GM12878 (cell line): Measurements from ENCODE around the gene NR1H4. TPM values are rescaled to one million over a fixed set of nuclear protein-coding genes. Genes with fewer than 3 reads are reported as not detected.

Experiments used
- ATAC-seq: fragments of 200-7000 bp; cut with Tn5 transposase; 3 replicates; pipeline ENCODE4 v1.9.1; 2020; ENCODE audit warnings: mild to moderate bottlenecking, moderate library complexity
- BruUV-seq: library from RNA; stranded (reverse); fragments of 400-500 nt; replicated peaks from 2 replicates; lab custom pipeline; 2021; lab: Mats Ljungman, UMichigan
- CTCF ChIA-PET: fragments of 300-600 bp; sonication (Branson Sonifier 250); formaldehyde crosslinking; extraction: SDS; loops from one replicate; lab custom pipeline; 2021; ENCODE audit warnings: inconsistent platforms; lab: Yijun Ruan, JAX
- POLR2A ChIA-PET: fragments of 350-600 bp; formaldehyde crosslinking; extraction: SDS; loops from one replicate; lab custom pipeline; 2021; ENCODE audit warnings: inconsistent platforms; lab: Charles Lee
- RAD21 ChIA-PET: fragments of 300-600 bp; sonication (Branson Sonifier 250); formaldehyde crosslinking; loops from one replicate; lab custom pipeline; 2023; ENCODE audit warnings: antibody characterized with exemption; ENCODE audit not compliant: unreplicated experiment; lab: Charles Lee
- SMC1A ChIA-PET: fragments of 300-600 bp; sonication (Branson Sonifier 250); formaldehyde crosslinking; loops from one replicate; lab custom pipeline; 2023; ENCODE audit not compliant: unreplicated experiment, uncharacterized antibody; lab: Charles Lee
- DNase-seq: peaks from one replicate; pipeline ENCODE4 v3.0.0-alpha.2; 2011; ENCODE audit warnings: low read depth, low spot score
- FAIRE-seq: peaks from 3 replicates; lab custom pipeline; 2011; peaks lifted over from hg19 to GRCh38; lab: Jason Lieb, UNC
- H2AFZ ChIP-seq: 2 replicates; pipeline ENCODE4 v1.6.0; 2011; ENCODE audit warnings: low read depth, low read length, control low read depth; ENCODE audit not compliant: control insufficient read depth
- H3K27ac ChIP-seq: 2 replicates; pipeline ENCODE4 v1.5.1; 2011; ENCODE audit warnings: control low read depth; ENCODE audit not compliant: control insufficient read depth, insufficient read depth
- H3K27me3 ChIP-seq, 2 experiments: replicated peaks in 1 of 2; 2 replicates each; pipeline versions ENCODE4 v1.6.0 to v1.6.1; 2011; ENCODE audit warnings: low read length in 1 of 2; ENCODE audit not compliant: control insufficient read depth in 2 of 2, insufficient read depth in 2 of 2
- H3K36me3 ChIP-seq, 2 experiments: 2 replicates each; pipeline ENCODE4 v1.5.1; 2011; ENCODE audit warnings: low read length in 1 of 2; ENCODE audit not compliant: control insufficient read depth in 2 of 2, insufficient read depth in 2 of 2
- H3K4me1 ChIP-seq: 2 replicates; pipeline ENCODE4 v1.6.1; 2011; ENCODE audit warnings: mild to moderate bottlenecking, low read length, moderate library complexity, mixed read lengths; ENCODE audit not compliant: control insufficient read depth, insufficient read depth
- H3K4me2 ChIP-seq: 2 replicates; pipeline ENCODE4 v1.6.0; 2011; ENCODE audit warnings: control low read depth; ENCODE audit not compliant: control insufficient read depth, insufficient read depth
- H3K4me3 ChIP-seq: fragments of 200-600 bp; sonication (generic); 2 replicates; pipeline ENCODE4 v1.5.1; 2016
- H3K79me2 ChIP-seq: 2 replicates; pipeline ENCODE4 v1.6.0; 2011; ENCODE audit warnings: low read length; ENCODE audit not compliant: control insufficient read depth, insufficient read depth
- H3K9ac ChIP-seq: 2 replicates; pipeline ENCODE4 v1.8.0; 2011; ENCODE audit warnings: low read length, control low read depth, mixed read lengths; ENCODE audit not compliant: control insufficient read depth, insufficient read depth
- H3K9me3 ChIP-seq: replicated peaks from 3 replicates; pipeline ENCODE4 v1.5.1; 2011; ENCODE audit warnings: mild to moderate bottlenecking, low read length; ENCODE audit not compliant: control insufficient read depth, insufficient read depth
- H4K20me1 ChIP-seq: 2 replicates; pipeline ENCODE4 v1.6.0; 2011; ENCODE audit not compliant: control insufficient read depth, insufficient read depth
- BCL3 ChIP-seq: IDR thresholded peaks from 2 replicates; pipeline ENCODE4 v1.6.1; 2011; ENCODE audit warnings: borderline replicate concordance, low read depth, mild to moderate bottlenecking, moderate library complexity, low read length; ENCODE audit not compliant: insufficient read depth, poor library complexity, severe bottlenecking
- EED ChIP-seq: sonication (generic); IDR thresholded peaks from 2 replicates; pipeline ENCODE4 v1.6.1; 2016; ENCODE audit warnings: antibody characterized with exemption, low read depth
- IKZF1 ChIP-seq: fragments of 450-650 bp; conservative IDR thresholded peaks from 2 replicates; pipeline ENCODE4 v1.6.1; 2017; ENCODE audit warnings: antibody characterized with exemption, mild to moderate bottlenecking
- IRF5 ChIP-seq: fragments of 450-650 bp; IDR thresholded peaks from 2 replicates; pipeline ENCODE4 v1.6.1; 2017; ENCODE audit warnings: borderline replicate concordance
- JUNB ChIP-seq: IDR thresholded peaks from 2 replicates; pipeline ENCODE4 v1.6.1; 2016; ENCODE audit warnings: antibody characterized with exemption, mild to moderate bottlenecking
- NR2F1 ChIP-seq: fragments of 450-650 bp; conservative IDR thresholded peaks from 2 replicates; pipeline ENCODE4 v1.6.1; 2017; ENCODE audit warnings: mild to moderate bottlenecking
- RAD21 ChIP-seq: IDR thresholded peaks from 2 replicates; pipeline ENCODE4 v1.6.1; 2011; ENCODE audit warnings: mild to moderate bottlenecking, low read depth, low read length, moderate library complexity; ENCODE audit not compliant: insufficient read depth
- RBBP5 ChIP-seq: fragments of 200-600 bp; sonication (generic); conservative IDR thresholded peaks from 2 replicates; pipeline ENCODE4 v1.6.1; 2016
- TCF12 ChIP-seq: IDR thresholded peaks from 2 replicates; pipeline ENCODE4 v1.6.1; 2011; ENCODE audit warnings: low read depth, mild to moderate bottlenecking, low read length
- YBX1 ChIP-seq: fragments of 450-650 bp; IDR thresholded peaks from 2 replicates; pipeline ENCODE4 v1.6.1; 2016; ENCODE audit warnings: antibody characterized with exemption
- ZBTB4 ChIP-seq: fragments of 450-650 bp; formaldehyde crosslinking; IDR thresholded peaks from 2 replicates; pipeline ENCODE4 v1.4.0; 2022; ENCODE audit warnings: mild to moderate bottlenecking, moderate library complexity
- ZSCAN29 ChIP-seq: fragments of 450-650 bp; IDR thresholded peaks from 2 replicates; pipeline ENCODE4 v1.6.1; 2017; ENCODE audit warnings: mild to moderate bottlenecking, moderate library complexity
- WGBS: methylation state at CpG from one replicate; pipeline ENCODE4 v1.1.6; 2016; ENCODE audit warnings: low lambda C conversion rate; ENCODE audit not compliant: insufficient replicate concordance, insufficient coverage; ENCODE audit errors: missing lambda C conversion rate; 5-methylcytosine and 5-hydroxymethylcytosine counted together
- in situ Hi-C: fragments of 300-500 bp; cut with MboI; formaldehyde crosslinking; loops from 9 replicates; pipeline ENCODE4 v1.14.3; 2018; ENCODE audit warnings: mixed read lengths
- intact Hi-C: fragments of 100-400 bp; cut with micrococcal nuclease; formaldehyde crosslinking; loops from one replicate; pipeline ENCODE4 v1.14.2; 2022; ENCODE audit not compliant: unreplicated experiment
- polyA plus RNA-seq, 11 experiments: library from polyadenylated mRNA; depleted of rRNA in 4 of 11; unstranded in 6 of 11; stranded (reverse) in 5 of 11; fragments of >200 nt; fragmentation: Nextera tagmentation in 4 of 11; fragmentation: Illumina TruSeq in 1 of 11; extraction: Ambion mirVana in 4 of 11; extraction: Trizol in 1 of 11; gene quantifications; 1 replicate in 1 of 11; 2 replicates in 10 of 11; pipeline versions ENCODE4 v1.2.1 to v1.2.3, GENCODE V29; 2011 to 2016; ENCODE audit warnings: inconsistent platforms in 2 of 11, missing spikeins in 2 of 11, low read depth in 1 of 11
- total RNA-seq, 4 experiments: library from RNA; depleted of rRNA in 3 of 4; stranded (reverse); fragments of >200 nt in 3 of 4; fragmentation: Illumina TruSeq in 1 of 4; extraction: Trizol in 1 of 4; gene quantifications; 2 replicates each; pipeline versions ENCODE4 v1.2.1 to v1.2.3, GENCODE V29; 2013 to 2021

The NR1H4 gene
- total and polyA plus RNA-seq, 10 of the 15 experiments (the other 5 are each of a cell fraction or from before 2014, with no cell fraction given), result 0.04 TPM; not detected in 9

GRCh38 chr12:100485983-100486382 is 12.3 kb downstream of the NR1H4 start:
- H3K4me1 ChIP-seq, result no peaks in the 10 kb centered on the region
- ChIA-PET SMC1A (no interaction called here), CTCF (no interaction called here)
- no peak overlapping the region for H3K4me2 ChIP-seq
- no peak for TF ChIP-seq JUNB
- TF ChIP-seq YBX1, result no peak
- no peak for TF ChIP-seq RAD21
- TF ChIP-seq EED, result no peak
- TF ChIP-seq TCF12, result no peak
- no peak for TF ChIP-seq IKZF1
- no peak for TF ChIP-seq NR2F1
- TF ChIP-seq BCL3, result no peak
- no peak for TF ChIP-seq ZSCAN29
- TF ChIP-seq RBBP5, result no peak
- no peak for TF ChIP-seq IRF5
- TF ChIP-seq ZBTB4 (CRISPR knock-in tag), result no peak
- TF ChIP-seq, all 136 proteins: peak for 0
- no peak overlapping the region for H2AFZ ChIP-seq
- no peak for DNase-seq
- no peak for FAIRE-seq
- no peaks in the 10 kb centered on the region for H3K9me3 ChIP-seq
- no peaks in the 10 kb centered on the region for H4K20me1 ChIP-seq
- H3K27ac ChIP-seq, result no peak overlapping the region
- no peaks in the 10 kb centered on the region for H3K36me3 ChIP-seq
- no peaks in the 10 kb centered on the region for H3K79me2 ChIP-seq
- no peak overlapping the region for H3K4me3 ChIP-seq
- no peak overlapping the region for H3K9ac ChIP-seq
- ATAC-seq, result no peak
- ChIA-PET POLR2A (no interaction called here), RAD21 (no interaction called here)
- no peaks in the 10 kb centered on the region for H3K27me3 ChIP-seq
- intact Hi-C loops (no loop called here), in situ Hi-C loops (no loop called here)
- BruUV-seq, result no TSS peak
- WGBS, result 60% methylated on average over 5 of the region's 5 CpGs
